Esophagus (tissue), 2 donors: Measurements from ENCODE around the gene AGAP1. TPM values are rescaled to one million over a fixed set of nuclear protein-coding genes. Genes with fewer than 3 reads are reported as not detected.
"Not testable (repeated sequence)": the region's sequence is repeated elsewhere in the genome, so short reads cannot be mapped to it uniquely, and the experiment has no call there.

Source experiments
- H3K27ac ChIP-seq, 2 donors: one replicate each; pipeline ENCODE4 v1.5.1; 2013; ENCODE audit warnings: low read depth in 2 of 2, mild to moderate bottlenecking in 2 of 2, inconsistent platforms in 1 of 2, low read length in 1 of 2, moderate library complexity in 1 of 2
- H3K27me3 ChIP-seq, 2 donors: one replicate each; pipeline ENCODE4 v1.6.1; 2013; ENCODE audit warnings: low read length in 2 of 2, control low read depth in 1 of 2, mild to moderate bottlenecking in 1 of 2; ENCODE audit not compliant: insufficient read depth in 2 of 2, control insufficient read depth in 1 of 2
- H3K36me3 ChIP-seq, 2 donors: one replicate each; pipeline ENCODE4 v1.6.1; 2013; ENCODE audit warnings: low read length in 1 of 2; ENCODE audit not compliant: control insufficient read depth in 2 of 2, insufficient read depth in 2 of 2
- H3K4me1 ChIP-seq, 2 donors: one replicate each; pipeline ENCODE4 v1.6.1; 2013; ENCODE audit warnings: low read length in 1 of 2; ENCODE audit not compliant: control insufficient read depth in 2 of 2, insufficient read depth in 2 of 2
- H3K4me3 ChIP-seq, 2 donors: one replicate each; pipeline ENCODE4 v1.5.1; 2013; ENCODE audit warnings: low read length in 2 of 2, mild to moderate bottlenecking in 2 of 2, low read depth in 1 of 2, moderate library complexity in 1 of 2
- H3K9me3 ChIP-seq, 2 donors: one replicate each; pipeline ENCODE4 v1.6.1; 2013; ENCODE audit warnings: mild to moderate bottlenecking in 2 of 2, low read depth in 1 of 2, low read length in 1 of 2, moderate library complexity in 1 of 2; ENCODE audit not compliant: control insufficient read depth in 2 of 2, insufficient read depth in 1 of 2
- WGBS, 2 donors: extraction: QIAGEN DNeasy Blood & Tissue Kit; methylation state at CpG; one replicate each; pipeline ENCODE4 v1.1.7; 2013; 5-methylcytosine and 5-hydroxymethylcytosine counted together
- polyA plus RNA-seq, 2 donors: library from polyadenylated mRNA; stranded (reverse); fragments of 200-250 nt; gene quantifications; one replicate each; pipeline ENCODE4 v1.2.3, GENCODE V29; 2013
- donor health status: healthy with polysubstance abuse.
- donor health status: Bipolar disorder and iron deficiency.

AGAP1 gene
- polyA plus RNA-seq, 2 donors, result 4.9 TPM

- H3K4me3 ChIP-seq, result no peak overlapping the region
- no peaks in the 10 kb centered on the region for H3K9me3 ChIP-seq
- peaks cover 0 to 4% of the 10 kb centered on the region in 2 donors for H3K36me3 ChIP-seq
- H3K27ac ChIP-seq, result no peak overlapping the region
- 76 to 85% methylated on average over 19 of the region's 19 CpGs for WGBS, 2 donors
- no peaks in the 10 kb centered on the region for H3K4me1 ChIP-seq
- no peaks in the 10 kb centered on the region for H3K27me3 ChIP-seq
Observed at GRCh38 chr2:236054621-236055305, 560.9 kb downstream of the AGAP1 start.

DNA sequence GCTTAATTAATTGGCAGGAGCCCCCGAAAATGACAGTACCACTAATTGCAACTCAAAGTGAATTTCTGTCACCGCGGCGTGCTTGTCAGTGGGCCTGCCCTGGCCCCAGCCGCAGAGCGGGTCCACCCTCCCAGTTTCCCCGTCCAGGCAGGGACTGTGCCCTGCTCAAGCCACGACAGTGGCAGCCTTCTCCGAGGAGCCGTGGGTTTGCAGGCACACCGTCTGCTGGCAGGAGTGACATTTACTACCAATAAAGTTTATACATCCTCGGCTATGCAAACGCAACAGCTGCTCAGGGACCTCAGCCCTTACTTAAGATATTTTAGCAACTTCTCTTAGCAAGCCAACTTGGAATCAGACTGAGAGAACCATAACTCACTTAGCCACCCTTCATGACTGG is 561.6 kb downstream of the AGAP1 start:
- Histone ChIP-seq H3K27ac (no peak overlapping the region), H3K9me3 (no peaks in the 10 kb centered on the region), H3K27me3 (no peaks in the 10 kb centered on the region), H3K4me3 (no peak overlapping the region), H3K36me3 (peaks cover 0 to 4% of the 10 kb centered on the region in 2 donors), H3K4me1 (no peaks in the 10 kb centered on the region)
- WGBS, 2 donors, result 81 to 84% methylated on average over 13 of the region's 13 CpGs

- no peaks in the 10 kb centered on the region for H3K9me3 ChIP-seq
- H3K27me3 ChIP-seq, result no peaks in the 10 kb centered on the region
- no peak overlapping the region for H3K4me3 ChIP-seq
- WGBS, 2 donors, result 77 to 82% methylated on average over 9 of the region's 9 CpGs
- H3K36me3 ChIP-seq, result peaks cover 0 to 4% of the 10 kb centered on the region in 2 donors
- H3K4me1 ChIP-seq, result no peaks in the 10 kb centered on the region
- no peak overlapping the region for H3K27ac ChIP-seq
Observed at GRCh38 chr2:236056141-236056540, 562.3 kb downstream of the AGAP1 start.

GRCh38 chr2:236057375-236057774 is 563.5 kb downstream of the AGAP1 start:
- 83 to 84% methylated on average over 4 of the region's 4 CpGs for WGBS, 2 donors
- Histone ChIP-seq H3K36me3 (peaks cover 0 to 4% of the 10 kb centered on the region in 2 donors), H3K9me3 (no peaks in the 10 kb centered on the region), H3K4me3 (no peak overlapping the region), H3K27me3 (no peaks in the 10 kb centered on the region), H3K27ac (no peak overlapping the region), H3K4me1 (peaks cover 0 to 2% of the 10 kb centered on the region in 2 donors)

DNA sequence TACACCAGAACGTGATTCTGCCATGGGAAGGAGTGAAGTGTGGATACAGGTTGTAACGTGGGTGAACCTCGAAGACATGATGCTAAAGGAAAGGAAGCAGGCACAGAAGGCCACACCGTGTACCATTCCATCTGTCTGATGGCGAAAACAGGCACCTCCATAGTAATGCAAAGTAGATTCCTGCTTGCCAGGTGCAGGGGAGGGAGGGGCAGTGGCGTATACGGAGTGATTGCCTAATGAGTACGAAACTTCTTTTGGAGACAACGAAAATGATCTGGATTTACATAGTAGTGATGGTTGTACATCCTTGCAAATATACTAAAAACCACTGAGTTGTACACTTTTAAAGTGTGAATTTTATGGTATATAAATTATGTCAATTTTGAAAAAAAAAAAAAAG is 567.7 kb downstream of the AGAP1 start:
- Histone ChIP-seq H3K9me3 (no peaks in the 10 kb centered on the region), H3K27me3 (no peaks in the 10 kb centered on the region), H3K4me1 (peaks cover 0 to 2% of the 10 kb centered on the region in 2 donors), H3K27ac (no peak overlapping the region), H3K4me3 (no peak overlapping the region), H3K36me3 (no peaks in the 10 kb centered on the region)
- 56 to 65% methylated on average over 9 of the region's 9 CpGs for WGBS, 2 donors

DNA sequence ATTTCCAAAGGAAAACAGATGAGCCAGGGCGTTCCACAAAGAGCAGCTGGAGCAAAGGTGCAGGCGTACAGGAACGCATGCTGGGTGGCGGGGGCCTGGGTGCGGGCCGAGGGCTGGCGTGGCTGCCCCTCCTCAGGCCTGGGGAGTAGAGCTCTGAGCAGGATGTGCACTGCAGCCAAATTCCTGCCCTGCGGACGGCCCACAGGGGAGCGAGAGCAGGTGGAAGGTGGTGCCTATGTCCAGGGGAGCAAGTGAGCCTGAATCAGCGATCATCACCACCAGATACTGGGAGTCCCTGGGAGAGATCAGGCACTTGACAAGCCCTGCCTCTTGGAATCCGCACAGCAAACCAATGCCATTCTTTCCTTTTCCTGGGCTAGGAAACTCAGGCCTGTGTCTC is 568.1 kb downstream of the AGAP1 start:
- H3K4me3 ChIP-seq, result no peak overlapping the region
- peaks cover 0 to 2% of the 10 kb centered on the region in 2 donors for H3K4me1 ChIP-seq
- no peak overlapping the region for H3K27ac ChIP-seq

GRCh38 chr2:236062806-236063205 is 569.0 kb downstream of the AGAP1 start:
- H3K27ac ChIP-seq, H3K4me3 ChIP-seq, H3K27me3 ChIP-seq, H3K9me3 ChIP-seq, H3K4me1 ChIP-seq, H3K36me3 ChIP-seq: not testable (repeated sequence)
- 95 to 97% methylated on average over 5 of the region's 5 CpGs for WGBS, 2 donors

More for the DNA sequence above, 568.1 kb downstream of the AGAP1 start:
- H3K27me3 ChIP-seq, result no peaks in the 10 kb centered on the region
- H3K36me3 ChIP-seq, result no peaks in the 10 kb centered on the region
- H3K9me3 ChIP-seq, result no peaks in the 10 kb centered on the region
- WGBS, 2 donors, result 89 to 91% methylated on average over 12 of the region's 12 CpGs

DNA sequence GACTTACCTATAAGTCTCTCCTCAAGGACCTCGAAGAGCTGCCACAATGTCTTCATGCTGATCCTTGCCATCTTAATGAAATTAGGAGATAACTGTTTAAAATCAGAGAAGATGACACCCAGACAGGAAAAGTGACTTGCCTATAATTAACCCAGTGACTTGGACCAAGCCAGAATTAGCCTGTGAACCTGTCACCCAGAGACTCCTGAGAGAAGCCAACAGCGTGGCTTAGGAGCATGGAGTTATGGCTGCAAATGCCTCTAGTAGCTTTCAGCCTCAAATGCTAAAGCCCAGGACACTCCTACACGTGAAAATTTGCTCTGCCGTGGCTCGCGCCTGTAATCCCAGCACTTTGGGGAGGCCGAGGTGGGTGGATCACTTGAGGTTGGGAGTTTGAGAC is 570.2 kb downstream of the AGAP1 start:
- H3K4me3 ChIP-seq, result no peak overlapping the region
- H3K36me3 ChIP-seq, result no peaks in the 10 kb centered on the region
- H3K27ac ChIP-seq, result no peak overlapping the region
- WGBS, 2 donors, result 89 to 91% methylated on average over 7 of the region's 7 CpGs
- no peaks in the 10 kb centered on the region for H3K27me3 ChIP-seq
- no peaks in the 10 kb centered on the region for H3K9me3 ChIP-seq
- H3K4me1 ChIP-seq, result peaks cover 0 to 2% of the 10 kb centered on the region in 2 donors

- no peak overlapping the region for H3K4me3 ChIP-seq
- no peaks in the 10 kb centered on the region for H3K36me3 ChIP-seq
- no peaks in the 10 kb centered on the region for H3K9me3 ChIP-seq
- peaks cover 0 to 2% of the 10 kb centered on the region in 2 donors for H3K4me1 ChIP-seq
- 88 to 89% methylated on average over 15 of the region's 15 CpGs for WGBS, 2 donors
- no peaks in the 10 kb centered on the region for H3K27me3 ChIP-seq
- H3K27ac ChIP-seq, result no peak overlapping the region
Observed at GRCh38 chr2:236065314-236066160, 571.7 kb downstream of the AGAP1 start.
